ENCODE results near the gene ZNF593OS. TPM values are rescaled to one million over a fixed set of nuclear protein-coding genes. Genes with fewer than 3 reads are reported as not detected.

ZNF593OS gene
- total and polyA plus RNA-seq, 2 of the 8 experiments (the other 6 are each of a cell fraction or from before 2014, with no cell fraction given) = not detected

GRCh38 chr1:26184086-26184485, 12.5 kb upstream of the ZNF593OS start:
- no peaks in the 10 kb centered on the region for H3K4me1 ChIP-seq (replicated peaks in 1 of 4; ENCODE audit: control insufficient read depth in 3 of 4, insufficient read depth in 4 of 4, low read length in 3 of 4)
- no peaks in the 10 kb centered on the region for H3K79me2 ChIP-seq (ENCODE audit: control insufficient read depth in 1 of 2, insufficient read depth in 2 of 2, low read length in 2 of 2)
- ChIA-PET CTCF (ENCODE audit: partially characterized antibody) (interaction anchor here (1.5 to 12.6 kb wide), 3 partner anchors 10 to 137 kb away, joined by 4 to 159 read pairs (median 7); partner anchors contain the start of genes C1orf232, CEP85, CNKSR1 and ZNF593), POLR2A (ENCODE audit: partially characterized antibody) (interaction anchor here (0.8 kb wide), 1 partner anchor 21 kb away, joined by 5 read pairs; no protein-coding TSS in a partner anchor)
- no peak overlapping the region for H3K4me3 ChIP-seq (ENCODE audit: extremely low read depth in 1 of 4, insufficient read depth in 2 of 4, low read depth in 3 of 4, low read length in 4 of 4)
- DNase-seq (ENCODE audit: low read depth in 1 of 2, low spot score in 2 of 2) (no peak), FAIRE-seq (no peak)
- no peak overlapping the region for H3K56ac ChIP-seq (replicated peaks; ENCODE audit: insufficient read length, low read depth, low read length)
- H2BK12ac ChIP-seq (ENCODE audit: low read depth, low read length) = no peak overlapping the region
- no peak overlapping the region for H4K91ac ChIP-seq (replicated peaks; ENCODE audit: insufficient read length, low read length)
- no peaks in the 10 kb centered on the region for H3K79me1 ChIP-seq (ENCODE audit: low read depth, low read length)
- no peak overlapping the region for H2BK20ac ChIP-seq (ENCODE audit: low read length)
- H4K8ac ChIP-seq (ENCODE audit: extremely low read depth, insufficient read depth, low read length) = no peak overlapping the region
- WGBS, 2 experiments (ENCODE audit: extremely low coverage in 1 of 2, insufficient coverage in 1 of 2, insufficient read length in 1 of 2, insufficient replicate concordance in 2 of 2, low coverage in 1 of 2, low lambda C conversion rate in 2 of 2, missing lambda C conversion rate in 1 of 2) = 83% methylated on average over 5 of the region's 7 CpGs; no CpG with 5 or more reads in 1 of the 2 experiments
- H2AK5ac ChIP-seq (ENCODE audit: low read depth, low read length) = no peak overlapping the region
- no peak overlapping the region for H3K14ac ChIP-seq (ENCODE audit: insufficient read length)
- no peak overlapping the region for H4K5ac ChIP-seq (ENCODE audit: insufficient read length, low read depth, low read length)
- H3K23me2 ChIP-seq (ENCODE audit: low read depth, low read length) = no peaks in the 10 kb centered on the region
- no peak overlapping the region for H3K23ac ChIP-seq (ENCODE audit: insufficient read length)
- no peak overlapping the region for H3K27ac ChIP-seq (ENCODE audit: low read depth, low read length)
- peaks cover 0 to 2% of the 10 kb centered on the region in 2 experiments for H4K20me1 ChIP-seq (replicated peaks in 1 of 2; ENCODE audit: control insufficient read depth in 1 of 2, insufficient read depth in 2 of 2, low read length in 2 of 2)
- H3K4ac ChIP-seq (replicated peaks; ENCODE audit: insufficient read length, low read depth, low read length) = no peak overlapping the region
- no peaks in the 10 kb centered on the region for H3K9me3 ChIP-seq (ENCODE audit: insufficient read depth in 2 of 2, low read depth in 1 of 2, low read length in 1 of 2)
- no peak overlapping the region for H2BK120ac ChIP-seq (replicated peaks; ENCODE audit: low read depth, low read length)
- no peak overlapping the region for H3K9ac ChIP-seq (replicated peaks in 1 of 4; ENCODE audit: extremely low read depth in 1 of 4, low read depth in 3 of 4, low read length in 3 of 4)
- H2AFZ ChIP-seq (ENCODE audit: low read length) = no peak overlapping the region
- H2BK15ac ChIP-seq (ENCODE audit: low read length) = no peak overlapping the region
- H2BK5ac ChIP-seq (ENCODE audit: low read depth, low read length) = no peak overlapping the region
- H3K18ac ChIP-seq (ENCODE audit: extremely low read depth, low read length) = no peak overlapping the region
- H3K36me3 ChIP-seq (ENCODE audit: control insufficient read depth in 2 of 4, insufficient read depth in 4 of 4, low read length in 3 of 4) = peaks cover 0 to 4% (median 3%) of the 10 kb centered on the region in 4 experiments; a peak in 4 of 8 replicates
- H3K27me3 ChIP-seq (replicated peaks in 1 of 4; ENCODE audit: control insufficient read depth in 3 of 4, extremely low read depth in 1 of 4, insufficient read depth in 3 of 4, low read length in 3 of 4) = no peaks in the 10 kb centered on the region
- no peak overlapping the region for H3K4me2 ChIP-seq (ENCODE audit: insufficient read depth in 1 of 2, low read depth in 2 of 2, low read length in 2 of 2)
- TF ChIP-seq TBP (IDR thresholded peaks at IDR 0.05; ENCODE audit: low read depth, low read length) (no peak), BACH1 (IDR thresholded peaks at IDR 0.05; ENCODE audit: low read length) (no peak), TEAD4 (IDR thresholded peaks at IDR 0.05; ENCODE audit: low read depth, low read length) (no peak), RBBP5 (IDR thresholded peaks at IDR 0.05; ENCODE audit: borderline replicate concordance, low read depth, low read length) (no peak), SIX5 (IDR thresholded peaks at IDR 0.05; ENCODE audit: low read depth, low read length) (no peak), CBX8 (IDR thresholded peaks at IDR 0.05; ENCODE audit: borderline replicate concordance, low read depth, low read length) (no peak), ZNF274 (IDR thresholded peaks at IDR 0.05; ENCODE audit: borderline replicate concordance, extremely low read depth, low read length) (no peak), SAP30 (IDR thresholded peaks at IDR 0.05; ENCODE audit: insufficient read depth, insufficient replicate concordance, low read length) (no peak)

Data from H1 (cell line).